Breast epithelium (tissue), 4 donors: ENCODE results near the gene OTOA. TPM values are rescaled to one million over a fixed set of nuclear protein-coding genes. Genes with fewer than 3 reads are reported as not detected.
"Not testable (repeated sequence)": the region's sequence is repeated elsewhere in the genome, so short reads cannot be mapped to it uniquely, and the experiment has no call there.

ENCODE experiments used
- DNase-seq, 2 donors: peaks; one replicate each; pipeline ENCODE4 v3.0.0-alpha.2; 2019; ENCODE audit warnings: low spot score in 2 of 2
- H3K27ac ChIP-seq, 2 donors: fragments of 200-600 bp; sonication (generic) in 1 of 2; one replicate each; pipeline ENCODE4 v1.5.1; 2016 to 2019; ENCODE audit warnings: mild to moderate bottlenecking in 1 of 2
- H3K27me3 ChIP-seq, 2 donors: fragments of 200-600 bp; sonication (generic) in 1 of 2; one replicate each; pipeline versions ENCODE4 v1.5.1 to v1.6.0; 2017 to 2019; ENCODE audit warnings: control low read depth in 1 of 2, mild to moderate bottlenecking in 1 of 2
- H3K36me3 ChIP-seq: fragments of 200-600 bp; one replicate; pipeline ENCODE4 v1.5.1; 2019
- H3K4me1 ChIP-seq, 2 donors: fragments of 200-600 bp; sonication (generic); one replicate each; pipeline ENCODE4 v1.5.1; 2016 to 2019; ENCODE audit warnings: control low read depth in 1 of 2
- H3K4me3 ChIP-seq, 3 donors: fragments of 200-600 bp; sonication (generic); 1 replicate in 2 of 3; 2 replicates in 1 of 3; pipeline ENCODE4 v1.5.1; 2016 to 2019; ENCODE audit warnings: mild to moderate bottlenecking in 3 of 3, moderate library complexity in 2 of 3
- H3K9me3 ChIP-seq, 2 donors: fragments of 200-600 bp; sonication (generic) in 1 of 2; one replicate each; pipeline ENCODE4 v1.5.1; 2016 to 2019; ENCODE audit warnings: control low read depth in 1 of 2
- POLR2A ChIP-seq: fragments of 450-650 bp; IDR thresholded peaks from one replicate; pipeline ENCODE4 v1.6.1; 2016; ENCODE audit warnings: antibody characterized with exemption, mild to moderate bottlenecking, moderate library complexity
- POLR2AphosphoS5 ChIP-seq, 3 donors: sonication (generic); formaldehyde crosslinking; IDR thresholded peaks; one replicate each; pipeline ENCODE4 v1.6.1; 2017; ENCODE audit warnings: antibody characterized with exemption in 3 of 3
- intact Hi-C: fragments of 100-400 bp; cut with DNase I; formaldehyde crosslinking; loops from one replicate; pipeline ENCODE4 v1.15.1; 2023; ENCODE audit warnings: low total_unique reads
- total RNA-seq, 3 donors: library from RNA; depleted of rRNA; stranded (reverse); fragments of >200 nt; gene quantifications; one replicate each; pipeline ENCODE4 v1.1.0, GENCODE V29; 2016
- TF ChIP-seq, protein P1 (sequence below), 3 donors: fragments of 450-650 bp; IDR thresholded peaks; one replicate each; pipeline ENCODE4 v1.5.1; 2016 to 2017; ENCODE audit warnings: antibody characterized with exemption in 3 of 3, mild to moderate bottlenecking in 3 of 3, moderate library complexity in 3 of 3

Gene OTOA
- total RNA-seq, 3 donors from 2014 or later: 0.96 to 1.5 TPM; not detected in 1

DNA sequence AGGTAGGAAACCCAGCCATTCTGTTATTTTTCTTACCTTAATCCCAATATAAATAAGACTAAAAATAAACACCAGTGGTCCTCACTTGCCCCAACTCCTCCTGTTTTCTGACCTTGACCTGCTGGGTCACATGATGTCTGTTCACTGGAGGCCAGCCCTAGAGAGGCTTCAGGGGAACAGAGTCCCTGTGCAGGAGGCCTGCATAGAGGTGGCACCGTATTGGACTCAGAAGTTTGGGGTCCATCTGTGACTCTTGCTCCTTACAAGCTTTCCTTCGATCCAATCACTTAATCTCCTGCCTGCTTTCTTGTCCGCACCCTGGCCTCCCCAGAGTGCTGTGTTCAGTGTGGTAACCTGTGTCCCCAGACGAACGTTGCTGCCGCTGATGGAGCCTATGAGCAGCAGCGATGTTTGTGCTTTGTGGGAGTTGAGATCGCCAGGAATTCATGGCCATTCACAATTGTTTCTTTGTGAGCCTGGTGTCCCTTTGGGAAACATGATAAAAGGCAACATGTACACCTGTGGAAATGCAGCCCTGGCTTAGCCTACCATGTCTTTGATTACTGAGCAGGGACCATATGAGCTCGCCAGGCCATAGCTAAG is 16.1 kb upstream of the OTOA start:
- intact Hi-C loops: no loop called here
- Histone ChIP-seq H3K36me3 (no peaks in the 10 kb centered on the region), H3K4me3 (no peak overlapping the region), H3K27me3 (no peaks in the 10 kb centered on the region), H3K9me3 (no peaks in the 10 kb centered on the region), H3K4me1 (no peaks in the 10 kb centered on the region), H3K27ac (peak overlapping the region in 1 of 2 donors; percentile 10)
- TF ChIP-seq POLR2AphosphoS5 (IDR thresholded peaks at IDR 0.05) (no peak), POLR2A (no peak)
- TF ChIP-seq, protein P1, sequence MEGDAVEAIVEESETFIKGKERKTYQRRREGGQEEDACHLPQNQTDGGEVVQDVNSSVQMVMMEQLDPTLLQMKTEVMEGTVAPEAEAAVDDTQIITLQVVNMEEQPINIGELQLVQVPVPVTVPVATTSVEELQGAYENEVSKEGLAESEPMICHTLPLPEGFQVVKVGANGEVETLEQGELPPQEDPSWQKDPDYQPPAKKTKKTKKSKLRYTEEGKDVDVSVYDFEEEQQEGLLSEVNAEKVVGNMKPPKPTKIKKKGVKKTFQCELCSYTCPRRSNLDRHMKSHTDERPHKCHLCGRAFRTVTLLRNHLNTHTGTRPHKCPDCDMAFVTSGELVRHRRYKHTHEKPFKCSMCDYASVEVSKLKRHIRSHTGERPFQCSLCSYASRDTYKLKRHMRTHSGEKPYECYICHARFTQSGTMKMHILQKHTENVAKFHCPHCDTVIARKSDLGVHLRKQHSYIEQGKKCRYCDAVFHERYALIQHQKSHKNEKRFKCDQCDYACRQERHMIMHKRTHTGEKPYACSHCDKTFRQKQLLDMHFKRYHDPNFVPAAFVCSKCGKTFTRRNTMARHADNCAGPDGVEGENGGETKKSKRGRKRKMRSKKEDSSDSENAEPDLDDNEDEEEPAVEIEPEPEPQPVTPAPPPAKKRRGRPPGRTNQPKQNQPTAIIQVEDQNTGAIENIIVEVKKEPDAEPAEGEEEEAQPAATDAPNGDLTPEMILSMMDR (IDR thresholded peaks at IDR 0.05): no peak
- DNase-seq: no peak

DNA sequence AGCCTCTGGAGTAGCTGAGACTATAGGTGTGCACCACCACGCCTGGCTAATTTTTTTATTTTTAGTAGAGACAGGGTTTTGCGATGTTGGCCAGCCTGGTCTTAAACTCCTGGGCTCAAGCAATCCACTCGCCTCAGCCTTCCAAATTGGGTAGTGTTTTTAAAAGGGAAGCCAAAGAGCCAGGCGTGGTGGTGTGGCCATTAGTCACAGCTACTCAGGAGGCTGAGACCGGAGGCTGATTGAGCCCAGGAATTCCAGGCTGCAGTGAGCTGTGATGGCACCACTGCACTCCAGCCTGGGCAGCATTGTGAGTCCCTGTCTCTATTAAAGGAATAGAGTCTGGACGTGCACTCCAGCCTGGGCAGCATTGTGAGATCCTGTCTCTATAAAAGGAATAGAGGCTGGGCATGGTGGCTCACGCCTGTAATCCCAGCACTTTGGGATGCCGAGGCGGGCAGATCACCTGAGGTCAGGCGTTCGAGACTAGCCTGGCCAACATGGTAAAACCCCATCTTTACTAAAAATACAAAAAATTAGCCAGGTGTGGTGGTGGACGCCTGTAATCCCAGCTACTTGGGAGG is 13.9 kb upstream of the OTOA start:
- H3K36me3 ChIP-seq, intact Hi-C loops, H3K4me1 ChIP-seq, H3K4me3 ChIP-seq, DNase-seq, H3K27ac ChIP-seq, H3K9me3 ChIP-seq, H3K27me3 ChIP-seq: not testable (repeated sequence)

GRCh38 chr16:21650521-21650920 is 13.2 kb upstream of the OTOA start:
- Histone ChIP-seq H3K9me3 (no peaks in the 10 kb centered on the region), H3K27me3 (no peaks in the 10 kb centered on the region), H3K4me1 (no peaks in the 10 kb centered on the region), H3K4me3 (no peak overlapping the region), H3K27ac (no peak overlapping the region), H3K36me3 (no peaks in the 10 kb centered on the region)
- DNase-seq: no peak
- intact Hi-C loops: no loop called here
- TF ChIP-seq, protein P1 (IDR thresholded peaks at IDR 0.05): no peak
- no peak for TF ChIP-seq POLR2AphosphoS5 (IDR thresholded peaks at IDR 0.05)
- no peak for TF ChIP-seq POLR2A

GRCh38 chr16:21651515-21651914 is 12.3 kb upstream of the OTOA start:
- intact Hi-C loops: no loop called here
- Histone ChIP-seq H3K36me3 (no peaks in the 10 kb centered on the region), H3K4me1 (no peaks in the 10 kb centered on the region), H3K27ac (no peak overlapping the region), H3K9me3 (no peaks in the 10 kb centered on the region), H3K27me3 (no peaks in the 10 kb centered on the region), H3K4me3 (no peak overlapping the region)
- TF ChIP-seq POLR2AphosphoS5 (IDR thresholded peaks at IDR 0.05) (no peak), POLR2A (no peak)
- no peak for DNase-seq

DNA sequence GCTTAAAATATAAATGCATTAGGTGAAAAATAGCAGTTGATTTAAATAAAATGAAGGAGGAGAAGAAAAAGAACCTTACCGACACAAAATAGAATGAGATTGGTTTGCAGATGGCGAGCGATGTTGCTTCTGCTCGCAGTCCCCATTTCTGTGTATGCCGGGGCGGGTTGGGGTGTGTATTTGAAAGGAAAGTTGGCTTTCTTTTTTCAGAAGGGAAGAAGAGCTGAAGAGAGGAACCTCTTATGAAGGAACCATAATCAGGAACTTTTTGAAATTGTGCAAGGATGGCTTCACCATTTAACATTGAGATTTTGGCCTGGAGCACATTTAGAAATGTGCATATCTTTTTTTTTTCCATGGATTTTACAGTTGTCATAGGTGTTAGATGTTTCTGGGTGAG is 11.3 kb upstream of the OTOA start, which contains the start of gene IGSF6:
Gene IGSF6 (minus strand): TSS at position 156 of the 400 bp plus-strand sequence. CDS start 10 bp downstream, at position 146.
- TF ChIP-seq POLR2AphosphoS5 (IDR thresholded peaks at IDR 0.05) (no peak), POLR2A (no peak)
- TF ChIP-seq, protein P1 (IDR thresholded peaks at IDR 0.05): no peak
- no peak within 1 kb of the TSS for H3K4me3 ChIP-seq
- H3K36me3 ChIP-seq: no peaks in the 10 kb centered on the region
- no peak for DNase-seq
- no peak within 1 kb of the TSS for H3K27ac ChIP-seq
- intact Hi-C loops: no loop called here
- no peaks in the 10 kb centered on the region for H3K9me3 ChIP-seq
- no peaks in the 10 kb centered on the region for H3K4me1 ChIP-seq
- H3K27me3 ChIP-seq: no peaks in the 10 kb centered on the region

GRCh38 chr16:21653571-21653970 is 10.2 kb upstream of the OTOA start:
- Histone ChIP-seq H3K36me3 (no peaks in the 10 kb centered on the region), H3K4me1 (no peaks in the 10 kb centered on the region), H3K9me3 (no peaks in the 10 kb centered on the region), H3K27ac (no peak overlapping the region), H3K27me3 (no peaks in the 10 kb centered on the region), H3K4me3 (no peak overlapping the region)
- TF ChIP-seq POLR2A (no peak), POLR2AphosphoS5 (IDR thresholded peaks at IDR 0.05) (no peak)
- TF ChIP-seq, protein P1 (IDR thresholded peaks at IDR 0.05): no peak
- intact Hi-C loops: no loop called here
- no peak for DNase-seq
